WTC11 (cell line): Measurements from ENCODE around the gene CDC25B. TPM values are rescaled to one million over a fixed set of nuclear protein-coding genes. Genes with fewer than 3 reads are reported as not detected.

ENCODE experiments used
- ATAC-seq: fragments of 200-7000 bp; cut with Tn5 transposase; 2 replicates; pipeline ENCODE4 v1.10.0; 2021; ENCODE audit warnings: mild to moderate bottlenecking, moderate library complexity
- CTCF ChIA-PET: fragments of 300-600 bp; sonication (Branson Sonifier 250); formaldehyde crosslinking; loops from one replicate; lab custom pipeline; 2021; ENCODE audit warnings: antibody characterized with exemption; lab: Charles Lee
- POLR2A ChIA-PET: fragments of 350-600 bp; sonication (Branson Sonifier 250); formaldehyde crosslinking; loops from one replicate; lab custom pipeline; 2021; ENCODE audit warnings: antibody characterized with exemption; lab: Charles Lee
- DNase-seq: peaks from one replicate; pipeline ENCODE4 v3.0.0; 2021; ENCODE audit warnings: low spot score
- H3K27ac Mint-ChIP-seq: 2 replicates; pipeline ENCODE4 v1.8.0; 2021; ENCODE audit warnings: mixed read lengths
- H3K27me3 Mint-ChIP-seq: 2 replicates; pipeline ENCODE4 v1.8.0; 2021; ENCODE audit warnings: low read depth, mild to moderate bottlenecking, moderate library complexity, mixed read lengths
- H3K36me3 Mint-ChIP-seq: 2 replicates; pipeline ENCODE4 v1.8.0; 2021; ENCODE audit warnings: mixed read lengths
- H3K4me1 Mint-ChIP-seq: 2 replicates; pipeline ENCODE4 v1.8.0; 2022; ENCODE audit warnings: mixed read lengths
- H3K4me3 Mint-ChIP-seq: 2 replicates; pipeline ENCODE4 v1.8.0; 2021; ENCODE audit warnings: mild to moderate bottlenecking, moderate library complexity, mixed read lengths
- H3K9me3 Mint-ChIP-seq: 2 replicates; pipeline ENCODE4 v1.8.0; 2021; ENCODE audit warnings: mixed read lengths
- CREM ChIP-seq: sonication (generic); formaldehyde crosslinking; IDR thresholded peaks from 2 replicates; pipeline ENCODE4 v1.8.1; 2022; ENCODE audit warnings: mild to moderate bottlenecking, missing genetic modification reagents, moderate library complexity
- FOXP1 ChIP-seq: sonication (generic); formaldehyde crosslinking; IDR thresholded peaks from 2 replicates; pipeline ENCODE4 v1.8.0; 2022; ENCODE audit warnings: missing genetic modification reagents, mild to moderate bottlenecking, moderate library complexity, borderline replicate concordance
- FOXP4 ChIP-seq: sonication (generic); formaldehyde crosslinking; IDR thresholded peaks from 2 replicates; pipeline ENCODE4 v1.8.0; 2022; ENCODE audit warnings: mild to moderate bottlenecking, missing genetic modification reagents
- IRF2 ChIP-seq: sonication (generic); formaldehyde crosslinking; IDR thresholded peaks from 2 replicates; pipeline ENCODE4 v1.8.0; 2022; ENCODE audit warnings: low read depth, missing genetic modification reagents, borderline replicate concordance
- OVOL2 ChIP-seq: fragments of 250-450 bp; sonication (Bioruptor Pico); IDR thresholded peaks from 2 replicates; pipeline ENCODE4 v1.9.0; 2021; ENCODE audit warnings: mild to moderate bottlenecking, borderline replicate concordance
- PRDM15 ChIP-seq: sonication (generic); formaldehyde crosslinking; IDR thresholded peaks from 2 replicates; pipeline ENCODE4 v1.8.0; 2022; ENCODE audit warnings: missing genetic modification reagents
- PREB ChIP-seq: sonication (generic); formaldehyde crosslinking; IDR thresholded peaks from 2 replicates; pipeline ENCODE4 v1.8.1; 2022; ENCODE audit warnings: mild to moderate bottlenecking, missing genetic modification reagents, moderate library complexity, borderline replicate concordance
- TEAD1 ChIP-seq: sonication (generic); formaldehyde crosslinking; IDR thresholded peaks from 2 replicates; pipeline ENCODE4 v1.8.0; 2022; ENCODE audit warnings: mild to moderate bottlenecking, missing genetic modification reagents
- ZNF138 ChIP-seq: sonication (generic); formaldehyde crosslinking; conservative IDR thresholded peaks from 2 replicates; pipeline ENCODE4 v1.8.1; 2022; ENCODE audit warnings: mild to moderate bottlenecking, moderate library complexity, missing genetic modification reagents
- ZNF219 ChIP-seq: sonication (generic); formaldehyde crosslinking; IDR thresholded peaks from 2 replicates; pipeline ENCODE4 v1.8.0; 2023; ENCODE audit warnings: missing genetic modification reagents, mild to moderate bottlenecking, borderline replicate concordance
- ZNF317 ChIP-seq: sonication (generic); formaldehyde crosslinking; IDR thresholded peaks from 2 replicates; pipeline ENCODE4 v1.8.1; 2023; ENCODE audit warnings: low read depth, mild to moderate bottlenecking, moderate library complexity, missing genetic modification reagents, borderline replicate concordance
- ZNF396 ChIP-seq: fragments of 250-450 bp; sonication (Bioruptor Pico); IDR thresholded peaks from 2 replicates; pipeline ENCODE4 v1.8.0; 2021; ENCODE audit warnings: mild to moderate bottlenecking, moderate library complexity, borderline replicate concordance
- total RNA-seq: library from RNA; stranded (reverse); gene quantifications from 3 replicates; pipeline ENCODE4 v1.2.3, GENCODE V29; 2021
- TF ChIP-seq, protein P1 (sequence below): sonication (generic); formaldehyde crosslinking; IDR thresholded peaks from 2 replicates; pipeline ENCODE4 v1.8.1; 2023; ENCODE audit warnings: mild to moderate bottlenecking, missing genetic modification reagents
- TF ChIP-seq, protein P2 (sequence below): sonication (generic); formaldehyde crosslinking; IDR thresholded peaks from 2 replicates; pipeline ENCODE4 v1.8.1; 2023; ENCODE audit warnings: mild to moderate bottlenecking, missing genetic modification reagents
- TF ChIP-seq, protein P3 (sequence below): sonication (generic); formaldehyde crosslinking; IDR thresholded peaks from 2 replicates; pipeline ENCODE4 v1.8.1; 2023; ENCODE audit warnings: mild to moderate bottlenecking, missing genetic modification reagents, moderate library complexity

Gene CDC25B
- total RNA-seq, 1 experiment from 2014 or later = 37.4 TPM

- CTCF ChIA-PET = interaction anchor here (8.1 kb wide), 1 partner anchor 13 kb away, joined by 195 read pairs; no protein-coding TSS in a partner anchor
- TF ChIP-seq, protein P1, sequence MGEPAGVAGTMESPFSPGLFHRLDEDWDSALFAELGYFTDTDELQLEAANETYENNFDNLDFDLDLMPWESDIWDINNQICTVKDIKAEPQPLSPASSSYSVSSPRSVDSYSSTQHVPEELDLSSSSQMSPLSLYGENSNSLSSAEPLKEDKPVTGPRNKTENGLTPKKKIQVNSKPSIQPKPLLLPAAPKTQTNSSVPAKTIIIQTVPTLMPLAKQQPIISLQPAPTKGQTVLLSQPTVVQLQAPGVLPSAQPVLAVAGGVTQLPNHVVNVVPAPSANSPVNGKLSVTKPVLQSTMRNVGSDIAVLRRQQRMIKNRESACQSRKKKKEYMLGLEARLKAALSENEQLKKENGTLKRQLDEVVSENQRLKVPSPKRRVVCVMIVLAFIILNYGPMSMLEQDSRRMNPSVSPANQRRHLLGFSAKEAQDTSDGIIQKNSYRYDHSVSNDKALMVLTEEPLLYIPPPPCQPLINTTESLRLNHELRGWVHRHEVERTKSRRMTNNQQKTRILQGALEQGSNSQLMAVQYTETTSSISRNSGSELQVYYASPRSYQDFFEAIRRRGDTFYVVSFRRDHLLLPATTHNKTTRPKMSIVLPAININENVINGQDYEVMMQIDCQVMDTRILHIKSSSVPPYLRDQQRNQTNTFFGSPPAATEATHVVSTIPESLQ = no peak
- TF ChIP-seq, protein P2, sequence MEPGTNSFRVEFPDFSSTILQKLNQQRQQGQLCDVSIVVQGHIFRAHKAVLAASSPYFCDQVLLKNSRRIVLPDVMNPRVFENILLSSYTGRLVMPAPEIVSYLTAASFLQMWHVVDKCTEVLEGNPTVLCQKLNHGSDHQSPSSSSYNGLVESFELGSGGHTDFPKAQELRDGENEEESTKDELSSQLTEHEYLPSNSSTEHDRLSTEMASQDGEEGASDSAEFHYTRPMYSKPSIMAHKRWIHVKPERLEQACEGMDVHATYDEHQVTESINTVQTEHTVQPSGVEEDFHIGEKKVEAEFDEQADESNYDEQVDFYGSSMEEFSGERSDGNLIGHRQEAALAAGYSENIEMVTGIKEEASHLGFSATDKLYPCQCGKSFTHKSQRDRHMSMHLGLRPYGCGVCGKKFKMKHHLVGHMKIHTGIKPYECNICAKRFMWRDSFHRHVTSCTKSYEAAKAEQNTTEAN (CRISPR knock-in tag) = no peak
- TF ChIP-seq FOXP1 (CRISPR knock-in tag) = no peak
- TF ChIP-seq, protein P3, sequence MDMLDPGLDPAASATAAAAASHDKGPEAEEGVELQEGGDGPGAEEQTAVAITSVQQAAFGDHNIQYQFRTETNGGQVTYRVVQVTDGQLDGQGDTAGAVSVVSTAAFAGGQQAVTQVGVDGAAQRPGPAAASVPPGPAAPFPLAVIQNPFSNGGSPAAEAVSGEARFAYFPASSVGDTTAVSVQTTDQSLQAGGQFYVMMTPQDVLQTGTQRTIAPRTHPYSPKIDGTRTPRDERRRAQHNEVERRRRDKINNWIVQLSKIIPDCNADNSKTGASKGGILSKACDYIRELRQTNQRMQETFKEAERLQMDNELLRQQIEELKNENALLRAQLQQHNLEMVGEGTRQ (CRISPR knock-in tag) = no peak
- no peak for TF ChIP-seq PRDM15 (CRISPR knock-in tag)
- no peak for TF ChIP-seq ZNF219 (CRISPR knock-in tag)
- no peak for TF ChIP-seq ZNF138 (CRISPR knock-in tag)
- TF ChIP-seq OVOL2 (CRISPR knock-in tag) = no peak
- TF ChIP-seq ZNF396 (CRISPR knock-in tag) = no peak
- no peak for TF ChIP-seq TEAD1 (CRISPR knock-in tag)
- TF ChIP-seq FOXP4 (CRISPR knock-in tag) = no peak
- TF ChIP-seq ZNF317 = no peak
- TF ChIP-seq PREB = no peak
- TF ChIP-seq IRF2 = no peak
- no peak for TF ChIP-seq CREM (CRISPR knock-in tag)
Observed at GRCh38 chr20:3764659-3765058, 31.5 kb upstream of the CDC25B start.

More at GRCh38 chr20:3764659-3765058, 31.5 kb upstream of the CDC25B start:
- H3K36me3 Mint-ChIP-seq = peaks cover 3% of the 10 kb centered on the region
- H3K4me1 Mint-ChIP-seq = peaks cover 22% of the 10 kb centered on the region
- no peak overlapping the region for H3K27ac Mint-ChIP-seq
- H3K27me3 Mint-ChIP-seq = no peaks in the 10 kb centered on the region; the same call in 1 of the 2 replicates
- POLR2A ChIA-PET = no interaction called here
- ATAC-seq (no peak), DNase-seq (no peak)
- no peaks in the 10 kb centered on the region for H3K9me3 Mint-ChIP-seq
- H3K4me3 Mint-ChIP-seq = no peak overlapping the region
